ENCODE measurements around the gene COQ5. TPM values are rescaled to one million over a fixed set of nuclear protein-coding genes. Genes with fewer than 3 reads are reported as not detected.
A peak's percentile ranks its signal among the peaks of the same experiment; 100 is the strongest.

Gene COQ5
- total and polyA plus RNA-seq, 2 of the 4 experiments (the other 2 are of a cell fraction), result 21.6 to 25.1 TPM

- H2BK15ac ChIP-seq (ENCODE audit: low read depth, low read length), result no peak overlapping the region
- peaks cover 9% of the 10 kb centered on the region; the same call in 1 of the 2 replicates for H3K4me1 ChIP-seq (ENCODE audit: control insufficient read depth, insufficient read depth, low read length)
- ATAC-seq (ENCODE audit: low read depth) (peak; percentile 30; the same call in 1 of the 2 replicates), DNase-seq (peak; percentile 45)
- no peak overlapping the region for H2BK20ac ChIP-seq (ENCODE audit: low read depth, low read length)
- no peak overlapping the region for H3K23ac ChIP-seq (ENCODE audit: low read depth, low read length)
- no peak overlapping the region for H2AK9ac ChIP-seq (replicated peaks; ENCODE audit: low read depth, low read length, poor library complexity)
- BruUV-seq (replicated peaks), result no TSS peak
- TF ChIP-seq CEBPB (IDR thresholded peaks at IDR 0.05; ENCODE audit: low read depth, low read length) (peak; percentile 38; the same call in 1 of the 2 replicates), SMC3 (IDR thresholded peaks at IDR 0.05; ENCODE audit: low read depth, low read length) (no peak)
- H2AK5ac ChIP-seq (ENCODE audit: low read depth, low read length), result no peak overlapping the region
- H4K8ac ChIP-seq (ENCODE audit: low read depth in 2 of 2, low read length in 2 of 2), result no peak overlapping the region
- H3K18ac ChIP-seq (ENCODE audit: low read depth, low read length), result no peak overlapping the region
- H3K56ac ChIP-seq (ENCODE audit: extremely low read depth, insufficient read depth, low read length), result no peak overlapping the region
- peaks cover 28% of the 10 kb centered on the region for H3K9me1 ChIP-seq (ENCODE audit: insufficient read depth, low read length)
- no peak overlapping the region for H3K4ac ChIP-seq (ENCODE audit: low read depth, low read length)
- no peaks in the 10 kb centered on the region for H3K27me3 ChIP-seq (ENCODE audit: control insufficient read depth, insufficient read depth, low read length)
- peaks cover 17 to 77% of the 10 kb centered on the region in 2 experiments for H3K79me1 ChIP-seq (ENCODE audit: low read depth in 1 of 2, low read length in 2 of 2)
- no peak overlapping the region for H2AFZ ChIP-seq (replicated peaks; ENCODE audit: low read length, poor library complexity)
- no peaks in the 10 kb centered on the region for H3K9me3 ChIP-seq (ENCODE audit: control insufficient read depth, insufficient read depth, low read length)
- H3K4me2 ChIP-seq (ENCODE audit: low read depth, low read length), result no peak overlapping the region; the same call in 1 of the 2 replicates
- in situ Hi-C loops (cut with MboI; ENCODE audit: low sequenced_read_pairs) (no loop called here), dilution Hi-C loops (cut with HindIII; ENCODE audit: low sequenced_read_pairs, unreplicated experiment) (no loop called here), intact Hi-C loops (cut with micrococcal nuclease) (no loop called here)
- H3K4me3 ChIP-seq (ENCODE audit: insufficient read depth, low read depth, low read length), result no peak overlapping the region
- no peak overlapping the region for H3K14ac ChIP-seq (replicated peaks; ENCODE audit: low read depth, low read length)
- no peak overlapping the region for H2BK120ac ChIP-seq (ENCODE audit: low read depth, low read length)
- WGBS, 2 experiments (ENCODE audit: extremely low coverage in 2 of 2, insufficient read length in 1 of 2), result no CpG with 5 or more reads among the region's 3 CpGs
- no peak overlapping the region for H4K91ac ChIP-seq (ENCODE audit: insufficient read depth, low read depth, low read length)
- H4K5ac ChIP-seq (ENCODE audit: low read depth, low read length), result no peak overlapping the region
- ChIA-PET POLR2A (ENCODE audit: unreplicated experiment) (no interaction called here), CTCF (no interaction called here)
- H3K27ac ChIP-seq (ENCODE audit: insufficient read depth, low read length), result no peak overlapping the region
- no peak overlapping the region for H2BK5ac ChIP-seq (ENCODE audit: low read depth, low read length, poor library complexity, severe bottlenecking)
- peaks cover 89% of the 10 kb centered on the region for H4K20me1 ChIP-seq (ENCODE audit: insufficient read depth, low read length)
- peaks cover 6% of the 10 kb centered on the region for H3K36me3 ChIP-seq (ENCODE audit: control insufficient read depth, insufficient read depth, low read length)
- H3K9ac ChIP-seq (ENCODE audit: low read depth, low read length), result no peak overlapping the region
These were observed 11.5 kb upstream of the COQ5 start for GRCh38 chr12:120540445-120540844.
